HTERT RPE-1 (cell line): ENCODE data around the gene JARID2.

Experiments used
- in situ Hi-C: fragments of 300-500 bp; cut with MboI; formaldehyde crosslinking; loops from 4 replicates; pipeline ENCODE4 v1.14.3; 2020; ENCODE audit warnings: low sequenced_read_pairs

Gene JARID2

DNA sequence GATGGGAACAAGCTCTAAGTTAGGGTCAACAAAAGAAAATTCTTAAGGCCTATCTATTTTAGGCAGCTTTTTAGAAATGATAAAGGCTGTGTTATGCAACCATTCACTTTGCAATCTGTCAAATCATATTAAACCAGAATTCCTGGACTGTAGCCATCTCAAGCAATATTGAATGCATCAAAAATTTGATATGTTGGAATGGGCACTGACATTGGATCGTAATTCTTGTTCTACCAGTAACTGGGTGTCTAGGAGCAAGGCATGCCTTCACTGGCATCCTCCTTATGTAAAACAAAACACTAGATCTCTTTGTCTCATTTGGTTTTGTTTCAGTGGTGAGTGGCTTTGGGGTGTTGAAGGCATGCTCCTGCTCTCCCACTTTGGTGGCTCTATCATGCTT lies 145.6 kb downstream of the JARID2 start:
- in situ Hi-C loops, result no loop called here

DNA sequence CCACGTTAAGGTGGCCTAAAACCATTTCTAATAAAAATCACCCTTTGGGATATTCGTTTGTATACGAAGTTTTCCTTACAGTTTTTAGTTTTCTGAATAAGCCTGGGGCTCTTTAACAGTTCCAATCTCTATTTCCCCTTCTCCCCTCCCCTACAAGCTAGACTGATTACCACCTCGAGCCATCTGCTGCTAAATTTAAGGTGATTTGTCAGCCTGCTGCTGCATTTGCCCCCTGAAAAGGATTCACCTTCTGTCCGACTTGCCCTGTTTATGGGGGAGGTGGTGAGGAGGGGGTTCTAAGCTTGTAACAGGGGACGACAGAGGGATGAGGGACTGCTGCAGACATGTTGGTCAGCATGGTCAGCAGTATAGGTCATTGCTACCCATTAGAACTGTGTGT lies 146.3 kb downstream of the JARID2 start:
- in situ Hi-C loops, result no loop called here

DNA sequence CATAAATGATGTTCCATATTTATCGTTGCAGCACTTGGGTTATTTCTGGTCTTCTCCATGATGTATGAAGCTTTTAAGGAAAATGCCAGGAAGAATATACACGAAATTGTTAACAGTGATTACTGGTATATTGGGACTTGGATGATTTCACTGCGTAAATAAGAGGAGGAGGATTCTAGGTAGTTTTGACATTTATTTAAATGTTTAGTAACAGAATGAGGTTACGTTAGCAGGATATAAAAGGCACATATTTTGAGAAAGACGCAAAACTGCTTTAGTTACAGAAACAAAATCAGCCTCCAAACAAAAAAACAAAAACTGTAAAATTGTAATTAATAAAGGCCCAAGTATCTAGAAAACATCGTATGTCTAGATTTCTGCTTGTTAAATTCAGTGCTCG lies 147.7 kb downstream of the JARID2 start:
- in situ Hi-C loops, result no loop called here

DNA sequence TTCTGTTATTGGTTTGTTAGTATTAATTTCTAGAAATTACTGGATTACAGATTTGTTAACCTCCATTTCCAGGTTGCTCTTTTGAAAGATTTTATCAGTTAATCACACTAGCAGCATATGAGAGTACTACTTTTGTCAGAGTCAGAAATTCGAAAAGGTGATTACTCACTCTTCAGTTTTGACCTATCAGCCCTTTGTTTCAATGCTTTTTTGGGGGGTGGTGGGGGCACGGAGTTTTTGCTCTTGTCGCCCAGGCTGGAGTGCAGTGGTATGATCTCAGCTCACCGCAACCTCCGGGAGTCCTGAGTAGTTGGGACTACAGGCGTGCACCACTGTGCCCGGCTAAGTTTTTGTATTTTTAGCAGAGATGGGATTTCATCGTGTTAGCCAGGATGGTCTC lies 149.2 kb downstream of the JARID2 start:
- in situ Hi-C loops, result no loop called here

DNA sequence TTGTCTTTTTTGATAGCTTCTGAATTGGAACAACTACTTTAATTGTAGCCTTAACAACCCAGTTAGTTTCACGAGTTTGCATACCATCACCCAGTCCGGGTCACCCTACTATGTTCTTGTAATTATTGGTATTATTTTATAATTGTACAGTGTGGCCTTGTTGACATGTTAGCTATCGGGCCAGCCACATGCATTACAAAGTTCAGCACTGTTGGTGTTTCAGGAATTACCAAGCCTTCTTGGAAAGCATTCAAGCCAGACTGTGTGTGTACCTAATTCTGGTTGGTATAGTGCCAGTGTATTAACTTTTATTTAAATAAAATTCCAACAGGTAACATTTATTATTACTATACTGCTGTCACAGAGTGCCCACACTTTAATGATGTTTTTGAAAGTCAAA lies 150.9 kb downstream of the JARID2 start:
- in situ Hi-C loops, result no loop called here

DNA sequence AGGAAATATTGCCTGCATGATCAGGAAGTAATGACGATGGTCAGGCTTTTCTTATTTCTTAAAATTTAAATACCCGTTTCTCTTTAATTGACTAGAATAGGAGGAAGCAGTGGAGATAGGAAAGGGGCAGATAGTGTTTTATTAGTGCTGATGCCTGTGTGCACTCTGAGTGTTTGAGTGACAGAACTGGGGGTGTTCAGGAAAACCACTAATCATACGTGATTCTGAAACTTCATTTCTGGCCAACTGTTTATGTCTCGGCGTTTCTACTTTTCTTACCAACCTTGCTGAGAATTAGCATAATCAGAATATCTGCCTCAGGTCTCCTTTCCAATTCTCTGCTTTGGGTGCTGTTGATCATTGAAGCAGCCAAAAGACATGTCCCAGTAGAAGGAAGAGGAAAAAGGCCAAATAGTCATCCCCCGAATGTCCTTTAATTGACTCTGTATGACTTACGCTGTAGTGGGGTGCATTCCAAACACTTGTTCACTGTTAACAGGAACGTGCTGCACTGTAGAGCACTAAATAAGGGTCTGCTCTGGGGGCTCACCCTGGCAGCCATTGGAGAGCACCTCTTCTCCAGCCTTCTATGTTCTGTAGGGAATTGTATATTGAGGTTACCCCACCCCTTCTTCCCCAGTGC lies 152.9 kb downstream of the JARID2 start:
- in situ Hi-C loops, result no loop called here

DNA sequence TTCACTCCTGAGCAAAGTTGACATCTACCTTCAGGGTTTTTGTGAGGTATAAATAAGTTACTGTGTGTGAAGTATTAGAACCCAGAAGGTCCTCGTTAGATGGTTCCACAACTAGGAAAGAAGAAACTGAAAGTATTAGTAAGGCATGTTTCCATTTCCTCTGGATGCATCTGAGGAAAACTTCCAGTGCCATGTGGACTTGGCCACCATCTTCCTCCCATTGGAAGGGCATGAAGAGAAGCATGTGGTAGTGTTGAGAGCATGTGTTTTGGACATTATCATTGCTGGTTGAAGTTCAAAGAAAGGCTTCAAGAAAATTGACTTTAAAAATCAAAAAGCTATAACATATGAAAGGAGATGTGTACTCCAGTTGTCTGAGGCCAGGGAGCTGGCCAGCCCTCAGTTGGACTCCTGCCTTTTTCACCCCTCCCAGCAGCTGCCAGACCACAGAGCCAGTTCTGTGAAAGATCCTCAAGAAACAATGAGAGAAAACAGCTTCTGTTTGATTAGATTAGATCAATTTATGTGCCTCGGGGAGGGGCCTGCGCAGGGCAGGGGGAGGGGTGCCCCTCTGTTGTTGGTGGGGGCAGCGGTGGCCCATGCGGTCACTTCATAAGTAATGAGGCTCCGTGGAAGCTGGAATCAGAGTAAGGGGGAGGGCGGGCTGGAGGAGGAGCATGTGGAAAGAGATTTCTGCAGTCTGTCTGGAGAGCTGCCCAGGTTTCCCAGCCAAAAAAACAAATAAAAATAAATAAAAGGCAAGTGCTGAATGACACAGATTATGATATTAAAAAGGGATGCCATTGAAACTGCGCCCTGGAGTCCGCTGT lies 154.0 kb downstream of the JARID2 start:
- in situ Hi-C loops, result no loop called here

DNA sequence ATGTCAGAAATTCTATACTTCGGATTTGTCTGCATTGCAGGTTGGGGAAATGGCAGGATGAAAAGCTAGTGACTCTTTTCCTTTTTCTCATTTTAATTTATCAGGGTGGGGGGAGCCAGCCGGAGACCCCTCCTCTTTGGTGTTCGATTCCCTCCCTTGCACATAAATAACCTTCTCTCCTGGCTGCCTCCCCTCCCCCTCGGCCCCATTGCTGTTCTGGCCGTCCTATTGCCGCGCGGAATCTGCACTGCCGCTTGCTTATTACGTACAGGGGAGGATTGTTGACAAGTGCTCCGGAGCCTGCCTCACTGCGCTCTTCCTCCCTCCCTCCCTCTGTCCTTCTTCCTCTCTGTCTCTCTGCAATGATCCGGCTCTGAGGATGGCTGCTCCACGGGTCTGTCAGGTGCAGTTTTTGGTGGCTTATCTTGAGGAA lies 154.7 kb downstream of the JARID2 start:
- in situ Hi-C loops, result no loop called here

DNA sequence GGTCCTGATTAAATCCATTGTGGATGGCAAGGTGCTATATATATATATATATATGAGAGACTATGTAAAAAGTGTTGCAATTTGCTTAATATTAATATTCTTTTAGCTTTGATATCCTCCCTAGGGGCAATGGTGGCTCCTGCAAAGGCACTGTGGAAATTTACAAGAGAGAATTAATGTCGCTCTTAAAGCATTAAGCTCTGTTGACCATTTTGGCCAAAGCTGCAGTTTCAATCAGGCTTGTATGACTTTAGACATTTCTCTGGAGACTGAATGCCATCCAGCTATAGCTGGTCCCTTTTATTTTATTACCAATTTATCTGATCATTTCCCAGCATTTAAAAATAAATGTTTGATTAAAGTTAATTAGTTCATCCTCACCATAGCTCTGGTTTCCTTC lies 155.3 kb downstream of the JARID2 start:
- in situ Hi-C loops, result no loop called here

DNA sequence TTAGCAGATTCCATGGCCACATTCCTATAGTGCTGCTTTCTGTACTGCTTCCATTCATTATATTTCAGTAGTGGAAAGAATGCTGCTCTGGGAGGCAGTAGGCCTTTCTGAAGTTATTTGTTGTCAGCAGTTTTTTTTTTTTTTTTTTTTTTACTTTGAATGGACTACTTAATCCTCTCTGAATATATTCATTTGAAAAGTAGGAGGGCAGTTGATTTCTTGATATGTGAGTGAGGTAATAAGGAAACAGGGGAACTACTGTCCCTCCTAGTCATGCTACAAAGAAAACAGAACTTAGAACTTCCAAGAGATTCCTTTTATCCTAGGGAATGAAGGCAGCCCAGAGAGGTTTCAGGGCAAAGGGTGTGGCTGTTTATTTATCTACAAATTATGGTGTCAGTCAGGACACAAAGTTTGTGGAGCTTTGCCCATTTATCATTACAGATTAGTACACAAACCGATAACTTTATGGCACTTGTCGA lies 155.9 kb downstream of the JARID2 start:
- in situ Hi-C loops, result no loop called here

DNA sequence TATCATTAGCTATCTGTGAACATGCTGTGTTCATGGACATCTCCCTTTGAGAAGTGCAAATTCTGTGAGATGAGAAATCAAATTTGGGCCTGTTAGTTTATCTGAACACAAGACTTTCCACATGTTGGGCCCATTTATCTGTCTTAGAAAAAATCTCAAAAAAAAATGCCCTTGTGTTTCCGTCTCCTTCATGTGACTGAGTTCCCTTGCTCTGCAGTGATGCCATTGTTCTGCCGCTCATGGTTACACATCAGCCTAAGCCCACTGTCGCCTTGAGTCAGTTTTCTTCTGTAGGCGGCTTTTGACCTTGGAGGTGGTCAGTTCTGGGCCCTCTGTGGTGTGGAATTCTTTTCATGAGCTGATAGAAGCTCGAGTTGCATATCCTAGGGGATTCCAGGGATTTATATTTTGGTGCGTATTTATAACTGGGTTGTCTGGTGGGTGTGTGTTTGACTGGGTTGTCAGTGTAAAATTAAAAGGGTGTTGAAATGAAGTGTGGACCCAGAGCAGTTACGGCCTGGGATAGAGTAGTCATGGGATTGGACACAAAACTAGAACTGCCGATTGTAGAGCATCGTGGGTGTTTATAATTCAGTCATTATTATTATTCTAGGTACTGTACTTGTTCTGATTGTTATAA lies 156.7 kb downstream of the JARID2 start:
- in situ Hi-C loops, result no loop called here

DNA sequence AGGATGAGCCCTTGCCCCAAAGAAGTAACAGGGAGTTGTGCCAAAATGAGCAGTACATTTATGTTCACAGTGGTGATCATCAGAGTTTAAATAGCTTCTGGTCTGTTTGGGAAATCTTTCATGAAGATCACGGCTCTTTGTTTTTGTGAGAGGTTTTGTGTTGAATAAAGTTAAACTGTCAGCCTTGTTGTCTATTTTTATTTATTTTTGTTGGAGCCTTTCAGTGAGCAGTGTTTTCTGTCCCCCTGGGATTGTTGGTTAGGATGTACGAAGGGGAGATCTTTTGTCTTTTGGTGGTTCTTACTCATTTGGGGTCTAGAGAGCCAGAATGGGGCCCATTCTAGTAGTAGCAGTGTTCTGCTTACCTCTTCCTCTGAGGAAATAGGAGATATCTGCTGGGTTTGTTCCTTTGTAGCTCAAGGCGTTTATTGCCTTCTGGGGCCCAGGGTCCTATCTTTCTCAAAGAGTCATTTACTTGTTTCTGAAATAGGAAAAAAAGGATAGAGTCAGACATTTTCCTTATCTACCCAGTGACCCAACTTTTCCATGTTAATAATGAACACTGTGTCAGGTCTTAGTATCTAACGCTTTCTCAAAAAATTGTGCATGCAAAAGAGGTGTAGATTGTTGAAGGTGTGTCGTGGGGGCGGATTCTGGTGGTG lies 157.4 kb downstream of the JARID2 start:
- in situ Hi-C loops, result no loop called here

DNA sequence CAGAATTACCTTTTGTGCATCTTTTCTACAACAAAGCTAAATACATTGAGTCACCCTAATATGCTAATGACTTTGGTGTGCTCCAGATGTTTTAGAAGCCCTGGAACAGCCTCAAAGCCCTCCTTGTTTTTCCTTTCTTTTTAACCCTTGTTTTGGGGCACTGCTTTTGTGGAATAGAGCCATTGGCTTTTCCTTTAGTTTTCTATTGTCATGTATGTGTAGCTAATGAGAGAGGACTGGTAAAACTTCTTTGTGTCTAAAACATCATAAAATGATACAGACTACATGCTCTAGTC lies 158.8 kb downstream of the JARID2 start:
- in situ Hi-C loops, result no loop called here

DNA sequence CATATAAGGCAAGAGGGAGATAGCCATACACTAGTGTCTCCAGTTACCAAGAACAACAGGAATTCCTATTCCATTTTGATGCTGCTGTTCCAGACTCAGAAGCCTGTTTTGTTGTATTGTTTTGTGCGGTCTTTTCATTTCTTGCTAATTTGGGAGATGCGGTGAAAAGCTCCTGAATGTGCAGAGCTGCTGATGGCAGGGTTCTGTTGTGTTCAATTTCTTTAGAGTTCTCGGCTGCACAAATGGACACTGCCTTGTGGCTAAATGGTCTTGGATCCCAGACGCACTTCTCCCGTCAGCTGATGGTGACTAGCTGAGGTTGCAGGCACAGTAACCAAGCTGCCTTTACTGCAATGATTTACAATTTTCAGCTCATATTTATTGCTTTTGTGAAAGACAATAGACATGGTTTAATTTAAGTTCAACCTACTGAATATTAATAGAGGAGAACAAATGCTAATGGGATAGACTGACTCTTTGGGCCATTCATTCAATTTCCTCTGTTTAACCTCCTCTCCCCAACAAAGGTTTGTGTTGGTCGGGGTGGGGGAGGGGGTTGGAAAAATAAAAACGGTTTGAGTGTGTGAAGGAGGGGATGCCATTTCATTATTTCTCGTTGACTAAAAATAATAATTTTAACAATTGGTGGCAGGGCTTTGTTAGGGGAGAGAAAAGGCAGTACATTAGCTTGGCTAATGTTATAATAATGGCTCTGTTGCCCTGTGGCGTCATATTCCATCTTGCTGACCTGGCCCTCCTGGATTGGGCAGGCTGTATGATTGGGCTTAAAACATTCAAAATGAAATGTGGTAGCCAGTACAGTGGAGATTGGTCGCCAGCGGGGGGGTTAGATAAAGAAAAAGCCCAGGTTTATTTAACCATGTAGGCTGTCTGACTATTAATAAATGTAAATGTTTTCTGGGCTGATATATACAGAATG lies 159.5 kb downstream of the JARID2 start:
- in situ Hi-C loops, result no loop called here

DNA sequence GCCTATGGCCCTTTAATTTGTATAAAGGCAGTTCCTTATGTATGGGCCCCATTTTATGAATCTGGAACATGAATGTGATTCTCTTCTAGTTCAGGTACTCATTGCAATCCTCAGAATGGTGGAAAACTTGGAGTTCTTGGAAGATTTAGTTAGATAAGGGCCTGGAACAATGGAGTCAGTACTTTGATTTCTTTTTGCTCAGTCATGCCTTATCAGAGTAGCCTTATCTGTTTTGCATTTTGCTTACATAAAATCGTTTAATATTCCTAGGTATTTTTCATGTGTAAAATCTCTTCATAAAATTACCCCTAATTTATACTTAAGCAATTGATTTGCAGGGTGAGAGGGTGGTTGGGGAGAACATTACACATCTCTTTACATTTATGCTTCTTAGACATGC lies 160.6 kb downstream of the JARID2 start:
- in situ Hi-C loops, result no loop called here

DNA sequence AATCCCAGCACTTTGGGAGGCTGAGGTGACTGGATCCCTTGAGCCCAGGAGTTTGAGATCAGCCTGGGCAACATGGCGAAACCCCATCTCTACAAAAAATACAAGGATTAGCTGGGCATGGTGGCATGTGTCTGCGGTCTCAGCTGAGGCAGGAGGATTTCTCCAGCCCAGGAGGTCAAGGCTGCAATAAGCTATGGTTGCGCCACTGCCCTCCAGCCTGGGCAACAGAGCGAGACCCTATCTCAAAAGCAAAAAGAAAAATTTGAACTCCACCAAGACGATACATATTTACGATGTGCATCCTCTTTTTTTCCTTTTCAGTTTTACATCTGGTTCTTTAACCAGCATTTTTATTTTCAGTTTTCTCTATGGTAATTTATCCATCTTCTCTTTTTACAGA lies 162.1 kb downstream of the JARID2 start:
- in situ Hi-C loops, result no loop called here

DNA sequence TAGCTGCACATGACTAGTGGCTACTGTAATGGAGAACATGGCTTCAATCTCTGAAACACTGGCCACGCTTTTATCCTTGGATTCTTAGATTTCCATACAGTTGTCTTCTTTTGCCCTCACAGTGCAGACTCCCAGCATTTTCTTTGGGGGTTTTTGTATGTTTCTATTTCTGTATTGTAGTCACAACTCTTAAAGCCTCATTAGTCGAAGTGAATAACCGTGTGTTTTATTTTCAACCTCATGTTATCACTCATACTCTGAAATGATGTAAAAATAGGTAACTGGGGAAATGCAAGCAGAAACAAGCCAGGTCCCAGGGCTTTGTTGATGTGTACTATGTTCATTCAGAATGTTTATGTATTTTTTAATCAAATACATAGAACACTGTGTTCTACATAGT lies 162.9 kb downstream of the JARID2 start:
- in situ Hi-C loops, result no loop called here

DNA sequence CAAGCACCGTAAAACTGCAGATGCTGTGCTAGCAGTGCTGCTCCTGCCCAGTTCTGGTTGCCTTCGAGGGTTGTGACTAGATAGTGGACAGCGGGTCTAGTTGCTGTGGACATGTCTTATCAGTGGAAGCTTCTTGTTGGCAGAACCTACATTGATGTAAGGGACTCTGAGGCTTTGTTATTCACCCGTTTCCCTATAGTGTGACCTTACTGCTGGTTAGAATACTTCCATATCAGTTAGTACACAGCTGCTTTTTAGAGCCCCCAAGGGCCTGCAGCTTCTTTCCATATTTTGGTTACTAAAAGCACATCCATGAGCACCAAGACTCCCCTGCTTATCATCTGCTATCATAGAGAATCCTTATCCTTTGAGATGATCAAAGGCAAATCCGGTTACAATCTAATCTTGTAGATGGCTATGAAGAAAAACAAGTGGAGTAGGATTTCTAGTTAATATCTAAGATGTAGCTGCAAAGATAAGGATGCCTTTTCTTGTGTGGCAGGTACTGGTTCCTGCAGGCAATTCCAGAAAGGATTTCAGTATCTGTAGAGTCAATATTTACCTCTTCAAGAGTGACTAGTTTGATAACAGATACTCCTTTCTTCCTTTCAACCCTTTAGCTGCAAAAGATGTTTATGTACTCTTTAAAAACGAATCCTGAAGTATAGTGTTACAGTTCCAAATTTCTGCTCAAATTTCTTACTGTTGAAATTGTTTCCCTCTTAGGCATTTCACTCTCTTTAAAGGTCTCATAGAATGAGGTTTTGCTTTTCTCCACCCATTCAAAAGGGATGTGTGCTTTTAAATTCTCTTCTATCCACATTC lies 163.6 kb downstream of the JARID2 start:
- in situ Hi-C loops, result no loop called here

DNA sequence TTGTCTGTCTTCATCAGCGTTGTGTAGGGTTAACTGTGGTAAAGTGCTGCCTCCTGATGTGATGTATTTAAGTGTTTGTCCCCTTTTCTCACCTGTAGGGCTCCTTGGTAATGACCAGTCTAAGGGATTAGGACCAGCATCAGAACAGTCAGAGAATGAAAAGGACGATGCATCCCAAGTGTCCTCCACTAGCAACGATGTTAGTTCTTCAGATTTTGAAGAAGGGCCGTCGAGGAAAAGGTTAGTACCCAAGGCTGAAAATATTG lies 164.2 kb downstream of the JARID2 start:
- in situ Hi-C loops, result no loop called here

DNA sequence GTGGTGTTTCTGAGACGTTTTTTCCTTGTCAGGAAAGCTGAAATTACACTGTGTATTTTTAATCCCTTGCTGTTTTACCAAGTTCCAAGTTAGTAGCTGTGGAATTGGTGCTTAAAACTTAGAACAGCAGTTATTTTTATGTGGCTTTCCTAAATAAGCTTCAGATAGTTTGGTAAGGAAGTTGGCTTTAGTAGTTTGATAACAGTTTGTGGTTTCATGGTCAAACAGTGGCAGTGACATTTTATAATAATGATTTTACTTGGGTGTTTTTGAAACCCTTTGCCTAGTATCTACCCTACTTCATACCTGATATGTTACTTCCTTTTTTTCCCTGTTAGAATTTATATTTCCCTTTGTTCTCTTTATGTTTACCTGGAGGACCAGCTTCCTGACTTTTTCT lies 164.9 kb downstream of the JARID2 start:
- in situ Hi-C loops, result no loop called here
